Parathyroid adenoma (tissue), 2 donors: ENCODE results near the gene TNS3.
"Not testable (repeated sequence)": the region's sequence is repeated elsewhere in the genome, so short reads cannot be mapped to it uniquely, and the experiment has no call there.

Experiments
- H2AFZ ChIP-seq: fragments of 300-600 bp; sonication (generic); one replicate; pipeline ENCODE4 v1.7.0; 2017; ENCODE audit warnings: antibody characterized with exemption, mild to moderate bottlenecking
- H3K27ac ChIP-seq: fragments of 300-600 bp; sonication (generic); one replicate; pipeline ENCODE4 v1.7.0; 2017
- H3K27me3 ChIP-seq: fragments of 300-600 bp; sonication (generic); one replicate; pipeline ENCODE4 v1.7.0; 2017; ENCODE audit warnings: low read length; ENCODE audit not compliant: control insufficient read depth, insufficient read depth
- H3K36me3 ChIP-seq: fragments of 300-600 bp; sonication (generic); one replicate; pipeline ENCODE4 v1.7.0; 2017; ENCODE audit warnings: low read length; ENCODE audit not compliant: control insufficient read depth, insufficient read depth
- H3K4me1 ChIP-seq: fragments of 300-600 bp; sonication (generic); one replicate; pipeline ENCODE4 v1.7.0; 2017; ENCODE audit warnings: control low read depth
- H3K4me2 ChIP-seq: fragments of 300-600 bp; sonication (generic); one replicate; pipeline ENCODE4 v1.7.0; 2017; ENCODE audit warnings: low read length
- H3K4me3 ChIP-seq: fragments of 300-600 bp; sonication (generic); one replicate; pipeline ENCODE4 v1.7.0; 2017; ENCODE audit warnings: low read depth, low read length
- H3K79me2 ChIP-seq: fragments of 300-600 bp; sonication (generic); one replicate; pipeline ENCODE4 v1.7.0; 2017; ENCODE audit warnings: control low read depth
- H3K9ac ChIP-seq: fragments of 300-600 bp; sonication (generic); one replicate; pipeline ENCODE4 v1.7.0; 2017; ENCODE audit warnings: mild to moderate bottlenecking
- H3K9me3 ChIP-seq: fragments of 300-600 bp; sonication (generic); one replicate; pipeline ENCODE4 v1.7.0; 2017; ENCODE audit warnings: low read length; ENCODE audit not compliant: control insufficient read depth
- TF ChIP-seq, protein P1 (sequence below): fragments of 300-600 bp; sonication (generic); IDR thresholded peaks from one replicate; pipeline ENCODE4 v1.7.0; 2017; ENCODE audit warnings: antibody characterized with exemption, mild to moderate bottlenecking
- donor health status: primary hyperparathyroidism.

Gene TNS3

DNA sequence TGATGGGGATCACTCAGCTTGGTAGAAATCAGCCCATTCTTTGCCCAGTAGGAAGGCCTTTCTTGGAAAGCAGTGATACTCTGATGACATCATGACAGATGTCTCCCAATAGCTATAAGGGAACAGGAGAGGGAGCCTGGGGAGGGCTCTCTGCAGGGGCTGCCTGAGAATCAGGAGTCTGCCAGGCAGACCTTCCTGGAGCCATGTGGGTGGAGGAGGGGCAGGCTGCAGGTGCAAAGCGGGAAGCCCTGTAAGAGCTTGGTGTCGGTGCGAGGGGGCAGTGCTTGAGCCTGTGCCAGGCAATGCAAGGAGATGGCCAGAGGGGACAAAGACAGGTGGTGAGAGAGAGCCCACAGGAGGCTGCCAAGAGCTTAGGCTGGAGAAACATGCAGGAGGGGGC, 5.0 kb upstream of the TNS3 start:
- H3K4me3 ChIP-seq, result no peak overlapping the region
- no peaks in the 10 kb centered on the region for H3K9me3 ChIP-seq
- H3K4me1 ChIP-seq, result peaks cover 13% of the 10 kb centered on the region
- H3K4me2 ChIP-seq, result no peak overlapping the region
- peaks cover 4% of the 10 kb centered on the region for H3K79me2 ChIP-seq
- H3K36me3 ChIP-seq, result no peaks in the 10 kb centered on the region
- no peak overlapping the region for H3K9ac ChIP-seq
- TF ChIP-seq, protein P1, sequence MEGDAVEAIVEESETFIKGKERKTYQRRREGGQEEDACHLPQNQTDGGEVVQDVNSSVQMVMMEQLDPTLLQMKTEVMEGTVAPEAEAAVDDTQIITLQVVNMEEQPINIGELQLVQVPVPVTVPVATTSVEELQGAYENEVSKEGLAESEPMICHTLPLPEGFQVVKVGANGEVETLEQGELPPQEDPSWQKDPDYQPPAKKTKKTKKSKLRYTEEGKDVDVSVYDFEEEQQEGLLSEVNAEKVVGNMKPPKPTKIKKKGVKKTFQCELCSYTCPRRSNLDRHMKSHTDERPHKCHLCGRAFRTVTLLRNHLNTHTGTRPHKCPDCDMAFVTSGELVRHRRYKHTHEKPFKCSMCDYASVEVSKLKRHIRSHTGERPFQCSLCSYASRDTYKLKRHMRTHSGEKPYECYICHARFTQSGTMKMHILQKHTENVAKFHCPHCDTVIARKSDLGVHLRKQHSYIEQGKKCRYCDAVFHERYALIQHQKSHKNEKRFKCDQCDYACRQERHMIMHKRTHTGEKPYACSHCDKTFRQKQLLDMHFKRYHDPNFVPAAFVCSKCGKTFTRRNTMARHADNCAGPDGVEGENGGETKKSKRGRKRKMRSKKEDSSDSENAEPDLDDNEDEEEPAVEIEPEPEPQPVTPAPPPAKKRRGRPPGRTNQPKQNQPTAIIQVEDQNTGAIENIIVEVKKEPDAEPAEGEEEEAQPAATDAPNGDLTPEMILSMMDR, result no peak
- H2AFZ ChIP-seq, result no peak overlapping the region
- H3K27ac ChIP-seq, result no peak overlapping the region
- no peaks in the 10 kb centered on the region for H3K27me3 ChIP-seq

DNA sequence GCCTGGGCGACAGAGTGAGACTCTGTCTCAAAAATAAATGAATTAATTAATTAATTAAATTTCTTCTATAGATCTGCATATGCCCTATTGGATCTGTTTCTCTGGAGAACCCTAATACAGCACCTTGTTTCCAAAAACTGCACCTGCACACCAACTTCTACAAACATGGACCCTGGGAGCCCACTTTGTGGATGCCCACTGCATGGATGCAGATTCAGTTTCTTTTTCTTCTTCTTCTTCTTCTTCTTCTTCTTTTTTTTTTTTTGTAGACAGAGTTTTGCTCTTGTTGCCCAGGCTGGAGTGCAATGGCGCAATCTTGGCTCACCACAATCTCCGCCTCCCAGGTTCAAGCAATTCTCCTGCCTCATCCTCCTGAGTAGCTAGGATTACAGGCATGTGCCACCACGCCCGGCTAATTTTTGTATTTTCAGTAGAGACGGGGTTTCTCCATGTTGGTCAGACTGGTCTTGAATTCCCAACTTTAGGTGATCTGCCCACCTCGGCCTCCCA, 4.3 kb upstream of the TNS3 start:
- not testable (repeated sequence) for H3K9me3 ChIP-seq, H3K27ac ChIP-seq
- H3K4me1 ChIP-seq, result peaks cover 13% of the 10 kb centered on the region

DNA sequence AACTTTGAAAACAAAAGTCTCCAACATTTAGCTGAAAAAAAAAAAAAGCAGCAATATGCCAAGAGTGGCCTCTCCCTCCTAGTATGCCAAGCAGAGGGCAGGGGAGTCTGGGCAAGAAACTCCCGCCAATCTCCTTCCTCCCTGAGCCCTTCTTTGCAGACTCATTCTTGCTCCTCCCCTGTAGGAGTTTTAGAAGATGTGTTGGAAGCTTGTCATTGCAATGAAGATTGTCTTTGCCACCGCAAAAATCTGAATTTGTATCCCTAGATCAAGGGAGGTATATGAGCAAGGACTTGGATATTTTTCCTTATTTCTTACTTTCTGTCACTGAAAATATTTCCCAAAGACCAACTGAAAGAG, 2.6 kb upstream of the TNS3 start:
- no peaks in the 10 kb centered on the region for H3K27me3 ChIP-seq
- no peak overlapping the region for H3K4me2 ChIP-seq
- H2AFZ ChIP-seq, result no peak overlapping the region
- no peak overlapping the region for H3K9ac ChIP-seq
- H3K79me2 ChIP-seq, result peaks cover 4% of the 10 kb centered on the region
- H3K9me3 ChIP-seq, result no peaks in the 10 kb centered on the region
- no peak overlapping the region for H3K4me3 ChIP-seq
- H3K36me3 ChIP-seq, result no peaks in the 10 kb centered on the region
- peaks cover 13% of the 10 kb centered on the region for H3K4me1 ChIP-seq
- no peak overlapping the region for H3K27ac ChIP-seq
- TF ChIP-seq, protein P1, result no peak

More for the DNA sequence above, 4.3 kb upstream of the TNS3 start:
- not testable (repeated sequence) for H3K79me2 ChIP-seq, H3K4me2 ChIP-seq, H3K27me3 ChIP-seq, H3K36me3 ChIP-seq, H3K4me3 ChIP-seq, H2AFZ ChIP-seq, H3K9ac ChIP-seq

DNA sequence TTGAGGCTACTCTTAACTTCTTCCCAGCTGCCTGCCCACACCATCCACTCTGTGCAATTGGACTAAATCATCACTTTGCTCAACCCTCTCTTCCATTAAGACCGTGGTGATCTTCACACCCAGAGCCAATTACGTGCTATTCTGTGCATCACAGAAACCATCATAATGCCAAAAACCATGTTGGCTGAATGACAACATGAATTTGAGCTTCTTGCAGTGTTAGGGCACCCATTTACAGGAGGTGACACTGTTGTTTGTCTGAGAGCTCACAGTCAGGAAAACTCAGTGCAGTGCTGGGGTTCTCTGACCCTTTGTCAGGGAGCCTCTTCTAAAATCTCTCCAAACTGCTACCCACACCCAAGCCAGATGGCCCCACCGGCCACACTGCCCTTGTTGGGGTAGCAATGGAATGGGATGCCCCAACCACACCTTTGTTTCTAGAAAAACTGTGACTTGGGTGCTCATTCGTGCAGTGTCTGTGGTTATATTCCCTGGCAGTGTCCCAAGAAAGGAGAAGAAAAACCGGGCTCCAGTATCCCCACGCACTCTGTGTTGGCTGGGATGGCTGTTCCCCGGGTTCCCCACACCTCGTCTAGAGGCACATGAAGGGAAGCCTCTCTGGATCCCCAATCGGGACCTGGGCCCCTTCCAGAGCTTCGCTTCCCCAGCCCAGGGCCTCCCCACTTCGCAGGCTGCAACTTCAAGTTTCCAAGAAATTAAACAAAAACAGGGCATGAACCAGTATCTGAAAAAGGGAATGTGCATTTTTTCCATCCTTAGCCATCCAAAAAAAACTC, 2.0 kb upstream of the TNS3 start:
- H3K27ac ChIP-seq, result peak overlapping the region; percentile 13
- H3K9ac ChIP-seq, result no peak overlapping the region
- peaks cover 4% of the 10 kb centered on the region for H3K79me2 ChIP-seq
- H3K36me3 ChIP-seq, result no peaks in the 10 kb centered on the region
- H3K4me2 ChIP-seq, result no peak overlapping the region
- H3K4me1 ChIP-seq, result peaks cover 16% of the 10 kb centered on the region
- peak overlapping the region; percentile 5 for H2AFZ ChIP-seq
- TF ChIP-seq, protein P1, result no peak
- H3K27me3 ChIP-seq, result no peaks in the 10 kb centered on the region
- H3K4me3 ChIP-seq, result no peak overlapping the region
- H3K9me3 ChIP-seq, result no peaks in the 10 kb centered on the region

DNA sequence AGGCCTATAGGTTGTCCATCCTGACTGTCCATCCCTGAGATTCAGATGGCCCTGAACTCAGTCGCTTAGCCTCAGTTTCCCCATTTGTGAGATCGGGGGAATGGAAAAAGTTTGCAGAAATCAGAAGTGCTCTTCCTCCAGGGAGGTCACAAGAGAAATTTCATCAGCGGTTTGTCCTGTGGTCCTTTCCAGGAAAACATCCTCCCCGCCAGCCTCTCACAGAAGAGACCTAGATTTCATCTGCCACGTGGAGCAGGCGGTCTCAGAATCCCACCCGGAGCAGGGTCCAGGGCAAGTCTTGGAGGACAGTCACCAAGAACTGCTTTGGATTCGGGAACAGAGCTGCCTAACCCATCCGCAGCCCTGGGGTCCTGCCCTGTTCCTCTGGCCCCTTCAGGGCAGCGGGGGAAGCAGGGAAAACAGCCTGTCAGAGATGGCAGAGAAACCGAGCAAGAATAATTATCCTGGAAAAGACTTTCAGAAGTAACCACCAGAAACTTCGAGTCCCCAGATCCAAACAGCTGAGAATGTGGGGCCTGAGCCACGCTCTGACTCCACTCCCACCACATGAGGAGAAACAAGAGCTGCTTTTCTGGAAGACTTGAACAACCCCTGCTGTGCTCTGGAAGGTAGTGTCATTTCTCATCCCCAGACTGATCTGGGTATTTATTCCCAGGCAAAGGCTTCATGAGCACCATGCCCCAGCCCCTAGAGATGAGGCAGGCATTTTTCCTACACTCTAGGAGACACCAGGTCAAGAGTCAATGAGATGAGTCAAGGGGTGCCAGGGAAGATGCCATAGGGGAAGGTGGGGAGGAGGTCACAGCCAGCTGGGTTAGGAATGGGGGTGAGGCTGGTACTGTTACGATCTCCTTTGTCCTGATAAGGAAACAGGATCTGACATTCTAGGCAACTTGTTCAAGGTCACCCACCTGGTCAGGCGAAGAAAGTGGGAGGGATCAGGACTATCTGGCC, 1.1 kb upstream of the TNS3 start:
- Histone ChIP-seq H2AFZ (peak overlapping the region; percentile 97), H3K27me3 (no peaks in the 10 kb centered on the region), H3K4me3 (no peak overlapping the region), H3K27ac (peak overlapping the region; percentile 13), H3K9ac (no peak overlapping the region), H3K9me3 (no peaks in the 10 kb centered on the region), H3K36me3 (no peaks in the 10 kb centered on the region), H3K4me2 (no peak overlapping the region), H3K4me1 (peaks cover 19% of the 10 kb centered on the region), H3K79me2 (peaks cover 4% of the 10 kb centered on the region)
- TF ChIP-seq, protein P1, result no peak
